ENCODE measurements around the gene ZIK1. TPM values are rescaled to one million over a fixed set of nuclear protein-coding genes. Genes with fewer than 3 reads are reported as not detected.

Gene ZIK1
- total and polyA plus RNA-seq, 2 of the 4 experiments (the other 2 are of a cell fraction) = 4.1 to 11.8 TPM

DNA sequence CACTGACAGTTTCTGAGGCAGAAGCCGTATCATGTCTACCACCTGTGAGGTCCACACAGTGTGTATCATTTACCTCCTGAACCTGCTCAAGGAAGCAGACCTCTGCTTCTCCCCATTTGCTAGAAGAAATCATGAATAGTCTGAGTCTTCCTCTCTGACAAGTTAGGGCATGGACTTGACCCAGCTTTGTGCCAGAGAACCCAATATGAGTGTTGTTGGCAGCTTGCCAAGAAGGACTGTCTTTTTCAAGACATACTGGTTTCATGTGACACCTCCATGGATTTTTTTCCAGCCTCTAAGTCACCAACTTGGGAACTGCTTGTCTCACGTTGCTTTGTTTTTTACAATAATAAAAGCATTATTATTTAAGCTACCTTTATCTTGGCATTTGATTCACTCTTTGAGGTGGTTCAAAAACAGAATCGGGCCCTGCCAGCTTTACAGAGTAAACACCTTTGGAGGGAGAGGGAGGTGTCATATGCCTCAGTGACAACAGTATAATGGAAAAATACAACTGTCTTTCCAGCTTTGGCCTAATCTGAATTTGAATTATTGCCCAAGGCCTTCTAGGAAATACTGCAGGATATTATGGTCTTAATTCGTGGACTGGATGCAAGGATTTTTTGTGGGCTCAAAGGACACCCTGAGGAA, 58.6 kb downstream of the ZIK1 start:
- Histone ChIP-seq H3K36me3 (ENCODE audit: control insufficient read depth, insufficient read depth, low read length) (peaks cover 33% of the 10 kb centered on the region), H4K91ac (ENCODE audit: insufficient read depth, low read depth, low read length) (no peak overlapping the region), H3K27me3 (ENCODE audit: control insufficient read depth, insufficient read depth, low read length) (no peaks in the 10 kb centered on the region), H3K4me2 (ENCODE audit: low read depth, low read length) (no peak overlapping the region), H3K79me1 (ENCODE audit: low read depth in 1 of 2, low read length in 2 of 2) (peaks cover 0 to 3% of the 10 kb centered on the region in 2 experiments; a peak in 3 of 4 replicates), H2BK120ac (ENCODE audit: low read depth, low read length) (no peak overlapping the region), H2AFZ (replicated peaks; ENCODE audit: low read length, poor library complexity) (no peak overlapping the region), H3K56ac (ENCODE audit: extremely low read depth, insufficient read depth, low read length) (no peak overlapping the region), H4K8ac (ENCODE audit: low read depth in 2 of 2, low read length in 2 of 2) (no peak overlapping the region), H4K5ac (ENCODE audit: low read depth, low read length) (no peak overlapping the region), H2AK5ac (ENCODE audit: low read depth, low read length) (no peak overlapping the region), H2AK9ac (replicated peaks; ENCODE audit: low read depth, low read length, poor library complexity) (no peak overlapping the region), H3K4me1 (ENCODE audit: control insufficient read depth, insufficient read depth, low read length) (no peaks in the 10 kb centered on the region), H3K9me3 (ENCODE audit: control insufficient read depth, insufficient read depth, low read length) (peaks cover 42% of the 10 kb centered on the region), H2BK15ac (ENCODE audit: low read depth, low read length) (no peak overlapping the region), H3K4ac (ENCODE audit: low read depth, low read length) (no peak overlapping the region), H3K9me1 (ENCODE audit: insufficient read depth, low read length) (no peaks in the 10 kb centered on the region), H3K23ac (ENCODE audit: low read depth, low read length) (no peak overlapping the region), H2BK5ac (ENCODE audit: low read depth, low read length, poor library complexity, severe bottlenecking) (no peak overlapping the region), H3K9ac (ENCODE audit: low read depth, low read length) (no peak overlapping the region), H4K20me1 (ENCODE audit: insufficient read depth, low read length) (no peaks in the 10 kb centered on the region), H2BK20ac (ENCODE audit: low read depth, low read length) (no peak overlapping the region), H3K14ac (replicated peaks; ENCODE audit: low read depth, low read length) (no peak overlapping the region), H3K27ac (ENCODE audit: insufficient read depth, low read length) (no peak overlapping the region), H3K18ac (ENCODE audit: low read depth, low read length) (no peak overlapping the region), H3K4me3 (ENCODE audit: insufficient read depth, low read depth, low read length) (no peak overlapping the region)
- no TSS peak for BruUV-seq (replicated peaks)
- DNase-seq (no peak), ATAC-seq (ENCODE audit: low read depth) (no peak)
- ChIA-PET POLR2A (ENCODE audit: unreplicated experiment) (no interaction called here), CTCF (no interaction called here)
- TF ChIP-seq CHD1 (IDR thresholded peaks at IDR 0.05; ENCODE audit: low read depth, low read length) = no peak
- no peak for TF ChIP-seq NFE2L2 (IDR thresholded peaks at IDR 0.05; ENCODE audit: low read depth, low read length)
- no peak for TF ChIP-seq MXI1 (IDR thresholded peaks at IDR 0.05; ENCODE audit: borderline replicate concordance, low read depth, low read length)
- TF ChIP-seq, protein P1, sequence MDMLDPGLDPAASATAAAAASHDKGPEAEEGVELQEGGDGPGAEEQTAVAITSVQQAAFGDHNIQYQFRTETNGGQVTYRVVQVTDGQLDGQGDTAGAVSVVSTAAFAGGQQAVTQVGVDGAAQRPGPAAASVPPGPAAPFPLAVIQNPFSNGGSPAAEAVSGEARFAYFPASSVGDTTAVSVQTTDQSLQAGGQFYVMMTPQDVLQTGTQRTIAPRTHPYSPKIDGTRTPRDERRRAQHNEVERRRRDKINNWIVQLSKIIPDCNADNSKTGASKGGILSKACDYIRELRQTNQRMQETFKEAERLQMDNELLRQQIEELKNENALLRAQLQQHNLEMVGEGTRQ (IDR thresholded peaks at IDR 0.05; ENCODE audit: low read depth, low read length) = no peak
- TF ChIP-seq ELK1 (IDR thresholded peaks at IDR 0.05; ENCODE audit: borderline replicate concordance, low read depth, low read length) = no peak
- no peak for TF ChIP-seq POLR2A (IDR thresholded peaks at IDR 0.05; ENCODE audit: low read depth, low read length)
- no peak for TF ChIP-seq MAZ (IDR thresholded peaks at IDR 0.05; ENCODE audit: borderline replicate concordance, low read depth, low read length)
- intact Hi-C loops (cut with micrococcal nuclease) (no loop called here), in situ Hi-C loops (cut with MboI; ENCODE audit: low sequenced_read_pairs) (no loop called here), dilution Hi-C loops (cut with HindIII; ENCODE audit: low sequenced_read_pairs, unreplicated experiment) (no loop called here)
- WGBS, 2 experiments (ENCODE audit: extremely low coverage in 2 of 2, insufficient read length in 1 of 2) = 100% methylated on average over 2 of the region's 4 CpGs; no CpG with 5 or more reads in 1 of the 2 experiments

Other genes starting within 250 kb of the ZIK1 start
- 11.9 and 16.1 TPM in 2 replicates for gene ZNF304, start 232.9 kb upstream of the ZIK1 start, total RNA-seq (2012; rRNA removed)
- gene ZNF304, start 232.9 kb upstream of the ZIK1 start, polyA plus RNA-seq (2012; rRNA removed) = 2.9 and 3.9 TPM in 2 replicates
- 14.4 and 20.4 TPM in 2 replicates for gene TRAPPC2B, start 220.6 kb upstream of the ZIK1 start, total RNA-seq (2012; rRNA removed)
- gene TRAPPC2B, start 220.6 kb upstream of the ZIK1 start, polyA plus RNA-seq (2012; rRNA removed) = 11.0 and 14.9 TPM in 2 replicates
- gene ZNF547, start 220.6 kb upstream of the ZIK1 start, total RNA-seq (2012; rRNA removed) = 4.4 and 5.6 TPM in 2 replicates
- 1.4 and 2.1 TPM in 2 replicates for gene ZNF547, start 220.6 kb upstream of the ZIK1 start, polyA plus RNA-seq (2012; rRNA removed)
- gene ZNF548, start 194.3 kb upstream of the ZIK1 start, total RNA-seq (2012; rRNA removed) = 23.9 and 24.2 TPM in 2 replicates
- 6.9 and 7.5 TPM in 2 replicates for gene ZNF548, start 194.3 kb upstream of the ZIK1 start, polyA plus RNA-seq (2012; rRNA removed)
- gene ZNF17, start 173.0 kb upstream of the ZIK1 start, total RNA-seq (2012; rRNA removed) = 11.7 and 17.4 TPM in 2 replicates
- gene ZNF17, start 173.0 kb upstream of the ZIK1 start, polyA plus RNA-seq (2012; rRNA removed) = 3.6 and 4.3 TPM in 2 replicates
- gene ZNF749, start 148.8 kb upstream of the ZIK1 start, total RNA-seq (2012; rRNA removed) = 8.1 and 9.9 TPM in 2 replicates
- 7.0 and 7.9 TPM in 2 replicates for gene ZNF749, start 148.8 kb upstream of the ZIK1 start, polyA plus RNA-seq (2012; rRNA removed)
- gene VN1R1, start 127.0 kb upstream of the ZIK1 start, total RNA-seq (2012; rRNA removed) = 0.36 and 0.56 TPM in 2 replicates
- gene VN1R1, start 127.0 kb upstream of the ZIK1 start, polyA plus RNA-seq (2012; rRNA removed) = 0.14 and 0.32 TPM in 2 replicates
- 25.6 and 33.0 TPM in 2 replicates for gene ZNF772, start 106.6 kb upstream of the ZIK1 start, total RNA-seq (2012; rRNA removed)
- gene ZNF772, start 106.6 kb upstream of the ZIK1 start, polyA plus RNA-seq (2012; rRNA removed) = 2.9 and 4.6 TPM in 2 replicates
- gene ZNF419, start 96.4 kb upstream of the ZIK1 start, total RNA-seq (2012; rRNA removed) = 13.9 and 20.3 TPM in 2 replicates
- gene ZNF419, start 96.4 kb upstream of the ZIK1 start, polyA plus RNA-seq (2012; rRNA removed) = 5.0 and 6.4 TPM in 2 replicates
- gene ZNF773, start 84.2 kb upstream of the ZIK1 start, total RNA-seq (2012; rRNA removed) = 11.9 and 13.3 TPM in 2 replicates
- gene ZNF773, start 84.2 kb upstream of the ZIK1 start, polyA plus RNA-seq (2012; rRNA removed) = 4.3 and 5.5 TPM in 2 replicates
- gene ZNF549, start 56.8 kb upstream of the ZIK1 start, total RNA-seq (2012; rRNA removed) = 6.9 and 8.6 TPM in 2 replicates
- gene ZNF549, start 56.8 kb upstream of the ZIK1 start, polyA plus RNA-seq (2012; rRNA removed) = 2.1 and 2.4 TPM in 2 replicates
- gene ZNF550, start 24.3 kb upstream of the ZIK1 start, total RNA-seq (2012; rRNA removed) = 6.9 and 12.5 TPM in 2 replicates
- 4.2 and 5.7 TPM in 2 replicates for gene ZNF550, start 24.3 kb upstream of the ZIK1 start, polyA plus RNA-seq (2012; rRNA removed)
- 6.1 and 8.1 TPM in 2 replicates for gene ZNF416, start 5.2 kb upstream of the ZIK1 start, total RNA-seq (2012; rRNA removed)
- 2.3 and 2.6 TPM in 2 replicates for gene ZNF416, start 5.2 kb upstream of the ZIK1 start, polyA plus RNA-seq (2012; rRNA removed)
- gene ZNF530, start 15.7 kb downstream of the ZIK1 start, total RNA-seq (2012; rRNA removed) = 4.4 and 6.6 TPM in 2 replicates
- 2.9 and 3.0 TPM in 2 replicates for gene ZNF530, start 15.7 kb downstream of the ZIK1 start, polyA plus RNA-seq (2012; rRNA removed)
- gene ZNF134, start 30.1 kb downstream of the ZIK1 start, total RNA-seq (2012; rRNA removed) = 31.0 and 31.1 TPM in 2 replicates
- 6.0 and 6.2 TPM in 2 replicates for gene ZNF134, start 30.1 kb downstream of the ZIK1 start, polyA plus RNA-seq (2012; rRNA removed)
- gene ZNF211, start 49.0 kb downstream of the ZIK1 start, total RNA-seq (2012; rRNA removed) = 9.2 and 13.1 TPM in 2 replicates
- 6.5 and 8.7 TPM in 2 replicates for gene ZNF211, start 49.0 kb downstream of the ZIK1 start, polyA plus RNA-seq (2012; rRNA removed)
- not detected in 2 replicates for gene ZSCAN4, start 84.8 kb downstream of the ZIK1 start, total RNA-seq (2012; rRNA removed)
- not detected in 2 replicates for gene ZSCAN4, start 84.8 kb downstream of the ZIK1 start, polyA plus RNA-seq (2012; rRNA removed)
- 13.9 and 14.7 TPM in 2 replicates for gene ZNF551, start 97.8 kb downstream of the ZIK1 start, total RNA-seq (2012; rRNA removed)
- gene ZNF551, start 97.8 kb downstream of the ZIK1 start, polyA plus RNA-seq (2012; rRNA removed) = 2.6 and 3.3 TPM in 2 replicates
- gene ZNF154, start 125.1 kb downstream of the ZIK1 start, total RNA-seq (2012; rRNA removed) = 1.9 and 2.9 TPM in 2 replicates
- gene ZNF154, start 125.1 kb downstream of the ZIK1 start, polyA plus RNA-seq (2012; rRNA removed) = 1.5 and 2.2 TPM in 2 replicates
- gene ZNF671, start 143.5 kb downstream of the ZIK1 start, total RNA-seq (2012; rRNA removed) = 13.3 and 14.9 TPM in 2 replicates
- 3.1 and 4.1 TPM in 2 replicates for gene ZNF671, start 143.5 kb downstream of the ZIK1 start, polyA plus RNA-seq (2012; rRNA removed)
- gene ZNF776, start 162.7 kb downstream of the ZIK1 start, total RNA-seq (2012; rRNA removed) = 14.3 and 15.8 TPM in 2 replicates
- gene ZNF776, start 162.7 kb downstream of the ZIK1 start, polyA plus RNA-seq (2012; rRNA removed) = 3.3 and 4.3 TPM in 2 replicates
- gene ZNF586, start 185.5 kb downstream of the ZIK1 start, total RNA-seq (2012; rRNA removed) = 17.2 and 18.6 TPM in 2 replicates
- gene ZNF586, start 185.5 kb downstream of the ZIK1 start, polyA plus RNA-seq (2012; rRNA removed) = 5.5 and 5.6 TPM in 2 replicates
- gene ZNF552, start 230.8 kb downstream of the ZIK1 start, total RNA-seq (2012; rRNA removed) = 4.7 and 5.0 TPM in 2 replicates
- gene ZNF552, start 230.8 kb downstream of the ZIK1 start, polyA plus RNA-seq (2012; rRNA removed) = 1.8 and 2.8 TPM in 2 replicates
- gene ZNF587B, start 246.2 kb downstream of the ZIK1 start, total RNA-seq (2012; rRNA removed) = 32.2 and 33.9 TPM in 2 replicates
- 2.5 and 3.7 TPM in 2 replicates for gene ZNF587B, start 246.2 kb downstream of the ZIK1 start, polyA plus RNA-seq (2012; rRNA removed)

Measured in IMR-90 (cell line).